Transverse colon (tissue), 4 donors: ENCODE results near the gene SAP130. TPM values are rescaled to one million over a fixed set of nuclear protein-coding genes. Genes with fewer than 3 reads are reported as not detected.

Experiments used
- DNase-seq: peaks from one replicate; pipeline ENCODE4 v3.0.0-alpha.2; 2019
- H3K27ac ChIP-seq, 4 donors: fragments of 200-600 bp; sonication (generic); 2 replicates each; pipeline ENCODE4 v1.5.1; 2016 to 2018; ENCODE audit warnings: inconsistent platforms in 4 of 4
- H3K27me3 ChIP-seq: fragments of 200-600 bp; sonication (generic); 2 replicates; pipeline ENCODE4 v1.5.1; 2017; ENCODE audit warnings: inconsistent platforms
- H3K36me3 ChIP-seq, 4 donors: fragments of 200-600 bp; sonication (generic); 2 replicates each; pipeline ENCODE4 v1.5.1; 2017 to 2019; ENCODE audit warnings: inconsistent platforms in 4 of 4
- H3K4me1 ChIP-seq, 4 donors: fragments of 200-600 bp; sonication (generic); 2 replicates each; pipeline ENCODE4 v1.5.1; 2017 to 2020; ENCODE audit warnings: inconsistent platforms in 4 of 4
- H3K4me3 ChIP-seq, 4 donors: fragments of 200-600 bp; sonication (generic); 1 replicate in 1 of 4; 2 replicates in 3 of 4; pipeline versions ENCODE4 v1.5.1 to v1.6.1; 2017 to 2019; ENCODE audit warnings: inconsistent platforms in 4 of 4
- H3K9me3 ChIP-seq, 2 donors: fragments of 200-600 bp; sonication (generic); 2 replicates each; pipeline ENCODE4 v1.5.1; 2017 to 2019; ENCODE audit warnings: inconsistent platforms in 2 of 2
- EP300 ChIP-seq: sonication (generic); formaldehyde crosslinking; IDR thresholded peaks from one replicate; pipeline ENCODE4 v1.6.1; 2017; ENCODE audit warnings: antibody characterized with exemption, low read depth
- POLR2A ChIP-seq: fragments of 450-650 bp; IDR thresholded peaks from one replicate; pipeline ENCODE4 v1.6.1; 2016; ENCODE audit warnings: antibody characterized with exemption, mild to moderate bottlenecking, moderate library complexity
- POLR2AphosphoS5 ChIP-seq, 3 donors: sonication (generic); formaldehyde crosslinking; IDR thresholded peaks; one replicate each; pipeline ENCODE4 v1.6.1; 2016; ENCODE audit warnings: antibody characterized with exemption in 3 of 3
- WGBS, 2 donors: methylation state at CpG; one replicate each; pipeline ENCODE4 v1.1.5; 2018; ENCODE audit warnings: low coverage in 1 of 2; 5-methylcytosine and 5-hydroxymethylcytosine counted together
- in situ Hi-C, 4 donors: fragments of 200-750 bp; cut with MboI; loops; one replicate each; pipeline versions ENCODE4 v1.15.0 to v1.15.1; 2017; ENCODE audit warnings: low sequenced_read_pairs in 3 of 4, low pct_ligation_motif_present in 1 of 4, low pct_unique_long_range_greater_than_20kb in 1 of 4
- intact Hi-C: fragments of 100-400 bp; cut with DNase I; formaldehyde crosslinking; loops from one replicate; pipeline ENCODE4 v1.15.1; 2023; ENCODE audit warnings: low total_unique reads
- total RNA-seq, 4 donors: library from RNA; depleted of rRNA; stranded (reverse); fragments of >200 nt; gene quantifications; one replicate each; pipeline ENCODE4 v1.1.0, GENCODE V29; 2016
- TF ChIP-seq, protein P1 (sequence below), 5 experiments: fragments of 200-600 bp in 3 of 5; fragments of 450-650 bp in 2 of 5; sonication (generic) in 3 of 5; IDR thresholded peaks; 1 replicate in 2 of 5; 2 replicates in 3 of 5; pipeline ENCODE4 v1.5.1; 2016 to 2017; ENCODE audit warnings: antibody characterized with exemption in 5 of 5, inconsistent platforms in 3 of 5, mild to moderate bottlenecking in 2 of 5, moderate library complexity in 1 of 5

Gene SAP130
- total RNA-seq, 4 donors from 2014 or later, result 2.6 to 23.9 (median 13.0) TPM

DNA sequence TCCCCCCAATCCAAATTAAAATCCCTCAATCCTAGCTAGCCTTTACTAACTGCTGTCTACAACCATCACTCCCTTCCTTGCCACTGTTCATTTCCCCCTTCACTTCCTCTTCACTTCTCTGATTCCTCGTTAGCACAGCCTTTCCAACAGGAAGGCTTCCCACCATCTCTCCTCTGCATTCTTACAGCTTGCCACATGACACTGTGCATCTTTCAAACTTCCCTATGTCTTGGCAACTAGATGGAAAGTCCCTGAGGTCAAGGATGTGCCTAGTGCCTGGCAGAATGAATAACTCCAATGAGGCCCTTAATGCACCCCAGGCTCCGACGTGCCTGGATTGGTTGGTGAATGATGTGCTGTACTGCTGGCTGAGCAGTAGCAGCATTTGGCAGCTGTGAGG lies 15.2 kb downstream of the SAP130 start:
- Histone ChIP-seq H3K9me3 (no peaks in the 10 kb centered on the region), H3K4me1 (no peaks in the 10 kb centered on the region), H3K36me3 (peaks cover 0 to 98% (median 46%) of the 10 kb centered on the region in 4 donors), H3K4me3 (no peak overlapping the region), H3K27me3 (no peaks in the 10 kb centered on the region), H3K27ac (no peak overlapping the region)
- WGBS, 2 donors, result 89 to 92% methylated on average over 2 to 3 of the region's 3 CpGs
- intact Hi-C loops, result no loop called here
- no peak for TF ChIP-seq EP300
- no peak for TF ChIP-seq POLR2A
- TF ChIP-seq POLR2AphosphoS5 (IDR thresholded peaks at IDR 0.05), result no peak
- TF ChIP-seq, protein P1, sequence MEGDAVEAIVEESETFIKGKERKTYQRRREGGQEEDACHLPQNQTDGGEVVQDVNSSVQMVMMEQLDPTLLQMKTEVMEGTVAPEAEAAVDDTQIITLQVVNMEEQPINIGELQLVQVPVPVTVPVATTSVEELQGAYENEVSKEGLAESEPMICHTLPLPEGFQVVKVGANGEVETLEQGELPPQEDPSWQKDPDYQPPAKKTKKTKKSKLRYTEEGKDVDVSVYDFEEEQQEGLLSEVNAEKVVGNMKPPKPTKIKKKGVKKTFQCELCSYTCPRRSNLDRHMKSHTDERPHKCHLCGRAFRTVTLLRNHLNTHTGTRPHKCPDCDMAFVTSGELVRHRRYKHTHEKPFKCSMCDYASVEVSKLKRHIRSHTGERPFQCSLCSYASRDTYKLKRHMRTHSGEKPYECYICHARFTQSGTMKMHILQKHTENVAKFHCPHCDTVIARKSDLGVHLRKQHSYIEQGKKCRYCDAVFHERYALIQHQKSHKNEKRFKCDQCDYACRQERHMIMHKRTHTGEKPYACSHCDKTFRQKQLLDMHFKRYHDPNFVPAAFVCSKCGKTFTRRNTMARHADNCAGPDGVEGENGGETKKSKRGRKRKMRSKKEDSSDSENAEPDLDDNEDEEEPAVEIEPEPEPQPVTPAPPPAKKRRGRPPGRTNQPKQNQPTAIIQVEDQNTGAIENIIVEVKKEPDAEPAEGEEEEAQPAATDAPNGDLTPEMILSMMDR (IDR thresholded peaks at IDR 0.05), result no peak
- DNase-seq, result no peak
- in situ Hi-C loops, result loop anchor here in 1 of 4 donors (10.0 kb wide), 1 partner anchor 148 kb away; no protein-coding TSS in a partner anchor

DNA sequence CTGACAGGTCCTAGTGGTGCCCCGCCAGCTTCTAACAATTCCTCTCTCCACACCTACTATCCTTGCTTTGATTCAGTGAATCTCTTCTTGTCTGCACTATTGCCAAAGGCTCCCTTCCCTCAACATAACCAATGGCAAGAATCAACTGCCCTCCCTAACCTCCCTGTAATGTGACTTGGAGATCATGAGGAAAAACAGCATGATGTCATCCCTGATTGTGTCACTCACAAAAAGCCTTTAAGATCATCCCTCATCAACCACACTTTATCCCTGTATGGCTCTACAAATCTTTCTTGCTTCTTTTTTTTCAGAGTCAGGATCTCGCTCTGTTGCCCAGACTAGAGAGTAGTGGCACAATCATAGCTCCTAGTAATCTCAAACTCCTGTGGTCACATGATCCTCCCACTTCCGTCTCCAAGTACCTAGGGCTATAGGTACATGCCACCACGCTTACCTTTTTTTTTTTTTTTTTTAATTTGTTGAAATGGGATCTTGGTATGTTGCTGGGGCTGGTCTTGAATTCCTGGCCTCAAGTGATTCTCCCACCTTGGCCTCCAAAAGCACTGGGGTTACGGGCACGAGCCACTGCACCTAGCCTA lies 19.7 kb downstream of the SAP130 start:
- no peaks in the 10 kb centered on the region for H3K27me3 ChIP-seq
- intact Hi-C loops (no loop called here), in situ Hi-C loops (no loop called here)
- H3K4me3 ChIP-seq, result no peak overlapping the region
- WGBS, 2 donors, result 99 to 100% methylated on average over 5 to 6 of the region's 6 CpGs
- TF ChIP-seq, protein P1 (IDR thresholded peaks at IDR 0.05), result no peak
- TF ChIP-seq EP300 (no peak), POLR2AphosphoS5 (IDR thresholded peaks at IDR 0.05) (no peak), POLR2A (no peak)
- peaks cover 0 to 78% (median 36%) of the 10 kb centered on the region in 4 donors for H3K36me3 ChIP-seq
- H3K27ac ChIP-seq, result no peak overlapping the region
- DNase-seq, result no peak
- no peaks in the 10 kb centered on the region for H3K9me3 ChIP-seq
- no peaks in the 10 kb centered on the region for H3K4me1 ChIP-seq

DNA sequence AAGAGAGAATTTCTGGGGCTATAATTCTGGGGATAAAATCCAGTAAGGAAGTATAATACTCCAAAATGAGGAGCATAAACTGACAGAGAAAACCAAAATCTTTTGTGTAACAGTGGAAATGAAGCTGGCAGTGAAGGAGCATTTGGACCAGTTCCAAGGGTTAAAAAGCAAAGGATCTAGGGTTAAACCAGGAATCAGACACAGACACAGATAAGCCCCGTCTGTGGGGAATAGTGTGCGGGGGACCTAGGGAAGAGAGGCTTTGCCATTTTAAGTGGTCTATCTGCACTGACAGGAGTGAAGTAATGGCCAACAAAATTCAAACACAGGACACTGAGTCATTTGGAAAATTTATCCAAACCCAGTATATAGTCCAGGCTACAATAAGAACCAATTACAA lies 23.4 kb downstream of the SAP130 start:
- Histone ChIP-seq H3K27me3 (no peaks in the 10 kb centered on the region), H3K4me3 (no peak overlapping the region), H3K27ac (no peak overlapping the region), H3K4me1 (no peaks in the 10 kb centered on the region), H3K36me3 (peaks cover 0 to 67% (median 32%) of the 10 kb centered on the region in 4 donors), H3K9me3 (no peaks in the 10 kb centered on the region)
- in situ Hi-C loops, result no loop called here
- no peak for TF ChIP-seq POLR2A
- no peak for TF ChIP-seq POLR2AphosphoS5 (IDR thresholded peaks at IDR 0.05)
- no peak for TF ChIP-seq EP300
- TF ChIP-seq, protein P1 (IDR thresholded peaks at IDR 0.05), result no peak
- WGBS, 2 donors, result 83 to 88% methylated on average over 2 of the region's 2 CpGs
- no peak for DNase-seq
- intact Hi-C loops, result no loop called here

DNA sequence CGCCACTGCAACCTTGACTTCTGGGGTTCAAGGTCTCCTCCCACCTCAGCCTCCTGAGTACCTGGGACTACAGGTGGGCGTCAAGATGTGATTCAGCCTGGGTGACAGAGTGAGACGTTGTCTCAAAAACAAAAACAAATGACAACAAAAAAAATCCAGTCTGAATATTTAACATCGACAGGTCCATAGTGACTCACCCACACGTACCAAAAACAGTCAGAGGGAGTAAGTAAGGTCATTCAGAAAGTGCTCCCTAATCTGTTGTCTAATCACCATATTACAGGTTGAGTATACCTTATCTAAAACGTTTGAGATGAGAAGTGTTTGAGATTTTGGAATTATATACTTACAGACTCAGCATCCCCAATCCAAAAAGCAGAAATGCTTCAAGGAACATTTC lies 24.4 kb downstream of the SAP130 start:
- H3K27ac ChIP-seq, result no peak overlapping the region
- H3K27me3 ChIP-seq, result no peaks in the 10 kb centered on the region
- intact Hi-C loops (no loop called here), in situ Hi-C loops (no loop called here)
- no peak for DNase-seq
- TF ChIP-seq POLR2A (no peak), EP300 (no peak), POLR2AphosphoS5 (IDR thresholded peaks at IDR 0.05) (no peak)
- TF ChIP-seq, protein P1 (IDR thresholded peaks at IDR 0.05), result no peak
- H3K36me3 ChIP-seq, result peaks cover 0 to 68% (median 32%) of the 10 kb centered on the region in 4 donors
- no peaks in the 10 kb centered on the region for H3K9me3 ChIP-seq
- no peaks in the 10 kb centered on the region for H3K4me1 ChIP-seq
- H3K4me3 ChIP-seq, result no peak overlapping the region
- 78 to 83% methylated on average over 3 to 6 of the region's 6 CpGs for WGBS, 2 donors
